RKO (cell line): ENCODE data around the gene RASSF7.
"Not testable (repeated sequence)": the region's sequence is repeated elsewhere in the genome, so short reads cannot be mapped to it uniquely, and the experiment has no call there.

Experiments
- DNase-seq: peaks from one replicate; pipeline ENCODE4 v3.0.0-alpha.2; 2016; ENCODE audit warnings: low spot score

Gene RASSF7

GRCh38 chr11:560305-561147, at the start of gene RASSF7, which contains the start of gene LMNTD2:
RASSF7 (plus strand) TSS chr11:560970; CDS start chr11:561769, 799 bp downstream.
LMNTD2 (minus strand) TSS chr11:560738; CDS start chr11:560716, 22 bp downstream.
- DNase-seq = peak; percentile 86

GRCh38 chr11:512761-513595, 47.8 kb upstream of the RASSF7 start:
- no peak for DNase-seq

GRCh38 chr11:514606-515005, 46.2 kb upstream of the RASSF7 start:
- no peak for DNase-seq

GRCh38 chr11:515131-515530, 45.6 kb upstream of the RASSF7 start:
- DNase-seq = no peak

- no peak for DNase-seq
Measured at GRCh38 chr11:516400-516799, 44.4 kb upstream of the RASSF7 start.

GRCh38 chr11:516918-517685, 43.7 kb upstream of the RASSF7 start:
- DNase-seq = not testable (repeated sequence)

GRCh38 chr11:518463-519202, 42.1 kb upstream of the RASSF7 start:
- DNase-seq = peak; percentile 98

GRCh38 chr11:520428-521176, 40.2 kb upstream of the RASSF7 start:
- no peak for DNase-seq

GRCh38 chr11:521177-521688, 39.5 kb upstream of the RASSF7 start:
- DNase-seq = peak; percentile 44

GRCh38 chr11:526192-526591, 34.6 kb upstream of the RASSF7 start:
- DNase-seq = no peak

GRCh38 chr11:528166-528814, 32.5 kb upstream of the RASSF7 start:
- no peak for DNase-seq

- DNase-seq = no peak
Measured at GRCh38 chr11:528815-529727, 31.7 kb upstream of the RASSF7 start.

- no peak for DNase-seq
Measured at GRCh38 chr11:529728-530411, 30.9 kb upstream of the RASSF7 start.

GRCh38 chr11:530960-531831, 29.6 kb upstream of the RASSF7 start:
- no peak for DNase-seq

- DNase-seq = no peak
Measured at GRCh38 chr11:531919-532526, 28.7 kb upstream of the RASSF7 start.

GRCh38 chr11:532527-532985, 28.2 kb upstream of the RASSF7 start:
- no peak for DNase-seq
